ENCODE measurements around the gene SOBP.

DNA sequence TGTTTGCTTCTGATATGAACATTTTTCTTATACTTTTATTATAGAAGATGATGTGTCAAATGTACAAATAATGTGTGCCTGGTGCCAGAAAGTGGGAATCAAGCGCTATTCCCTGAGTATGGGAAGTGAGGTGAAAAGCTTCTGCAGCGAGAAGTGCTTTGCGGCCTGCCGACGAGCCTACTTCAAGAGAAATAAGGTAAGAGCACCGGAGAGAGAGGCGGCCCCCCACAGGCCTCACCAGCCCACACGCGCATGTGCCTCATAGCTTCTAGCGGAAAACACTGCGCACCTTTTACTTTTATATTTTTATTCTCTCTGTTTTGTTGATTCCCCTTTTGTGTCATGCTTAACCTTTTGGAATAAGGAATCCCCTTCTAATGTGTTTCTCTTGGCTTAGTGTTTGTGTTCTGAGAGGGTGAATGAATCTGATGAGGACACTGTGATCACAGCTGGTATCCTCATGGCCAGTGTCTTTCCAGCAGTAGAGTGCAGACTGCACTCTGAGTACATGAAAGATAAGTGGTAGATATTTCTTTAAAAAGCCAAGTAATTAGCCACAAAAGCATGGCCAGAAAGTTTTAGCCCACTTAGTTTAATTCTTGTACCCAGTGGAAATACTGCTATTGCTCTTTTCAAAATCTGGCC lies 43.6 kb downstream of the SOBP start:
- TF ChIP-seq, protein P1, sequence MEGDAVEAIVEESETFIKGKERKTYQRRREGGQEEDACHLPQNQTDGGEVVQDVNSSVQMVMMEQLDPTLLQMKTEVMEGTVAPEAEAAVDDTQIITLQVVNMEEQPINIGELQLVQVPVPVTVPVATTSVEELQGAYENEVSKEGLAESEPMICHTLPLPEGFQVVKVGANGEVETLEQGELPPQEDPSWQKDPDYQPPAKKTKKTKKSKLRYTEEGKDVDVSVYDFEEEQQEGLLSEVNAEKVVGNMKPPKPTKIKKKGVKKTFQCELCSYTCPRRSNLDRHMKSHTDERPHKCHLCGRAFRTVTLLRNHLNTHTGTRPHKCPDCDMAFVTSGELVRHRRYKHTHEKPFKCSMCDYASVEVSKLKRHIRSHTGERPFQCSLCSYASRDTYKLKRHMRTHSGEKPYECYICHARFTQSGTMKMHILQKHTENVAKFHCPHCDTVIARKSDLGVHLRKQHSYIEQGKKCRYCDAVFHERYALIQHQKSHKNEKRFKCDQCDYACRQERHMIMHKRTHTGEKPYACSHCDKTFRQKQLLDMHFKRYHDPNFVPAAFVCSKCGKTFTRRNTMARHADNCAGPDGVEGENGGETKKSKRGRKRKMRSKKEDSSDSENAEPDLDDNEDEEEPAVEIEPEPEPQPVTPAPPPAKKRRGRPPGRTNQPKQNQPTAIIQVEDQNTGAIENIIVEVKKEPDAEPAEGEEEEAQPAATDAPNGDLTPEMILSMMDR (IDR thresholded peaks at IDR 0.05): no peak
- TF ChIP-seq POLR2AphosphoS5 (IDR thresholded peaks at IDR 0.05): no peak
